Pancreas (tissue), 10 donors: ENCODE measurements around the gene CHCHD1. TPM values are rescaled to one million over a fixed set of nuclear protein-coding genes. Genes with fewer than 3 reads are reported as not detected.
"Not testable (repeated sequence)": the region's sequence is repeated elsewhere in the genome, so short reads cannot be mapped to it uniquely, and the experiment has no call there.

Experiments used
- ATAC-seq, 4 donors: fragments of 200-7000 bp; cut with Tn5 transposase; one replicate each; pipeline versions ENCODE4 v1.8.0 to v1.9.1; 2020; ENCODE audit warnings: mild to moderate bottlenecking in 4 of 4, moderate library complexity in 4 of 4
- DNase-seq, 6 donors: peaks; one replicate each; pipeline ENCODE4 v3.0.0-alpha.2; 2020
- FAIRE-seq: peaks from 2 replicates; lab custom pipeline; 2012; peaks lifted over from hg19 to GRCh38; lab: Jason Lieb, UNC
- H3K27ac ChIP-seq, 4 donors: fragments of 200-600 bp; sonication (generic); 1 replicate in 3 of 4; 2 replicates in 1 of 4; pipeline versions ENCODE4 v1.5.0 to v1.8.0; 2020
- H3K27me3 ChIP-seq, 4 donors: fragments of 200-600 bp; one replicate each; pipeline ENCODE4 v1.8.0; 2021
- H3K36me3 ChIP-seq, 3 donors: fragments of 200-600 bp; sonication (generic) in 1 of 3; one replicate each; pipeline versions ENCODE4 v1.5.0 to v1.8.0; 2020 to 2021
- H3K4me1 ChIP-seq, 3 donors: fragments of 200-600 bp; one replicate each; pipeline ENCODE4 v1.8.0; 2021
- H3K4me3 ChIP-seq, 4 donors: fragments of 200-600 bp; sonication (generic) in 2 of 4; one replicate each; pipeline versions ENCODE4 v1.5.0 to v1.8.0; 2020 to 2021
- H3K9me3 ChIP-seq, 4 donors: fragments of 200-600 bp; one replicate each; pipeline ENCODE4 v1.8.0; 2021
- CTCF ChIP-seq, 4 donors: fragments of 200-600 bp; sonication (generic) in 3 of 4; IDR thresholded peaks; one replicate each; pipeline versions ENCODE4 v1.5.0 to v1.8.0; 2021; ENCODE audit warnings: antibody characterized with exemption in 4 of 4
- WGBS, 2 donors: extraction: QIAGEN DNeasy Blood & Tissue Kit; methylation state at CpG; one replicate each; pipeline ENCODE4 v1.1.7; 2013; 5-methylcytosine and 5-hydroxymethylcytosine counted together
- intact Hi-C, 3 donors: fragments of 100-400 bp; cut with DNase I; formaldehyde crosslinking; loops; one replicate each; pipeline versions ENCODE4 v1.11.1 to v1.14.2; 2022
- polyA plus RNA-seq, 2 donors: library from polyadenylated mRNA; stranded (reverse); fragments of 200-250 nt; gene quantifications; one replicate each; pipeline ENCODE4 v1.2.3, GENCODE V29; 2013
- total RNA-seq, 6 donors: library from RNA; stranded (reverse); fragmentation: NEBNext Ultra II Directional in 4 of 6; extraction: Animal tissue kit (Norgen Biotek cat#: 25700) in 4 of 6; gene quantifications; one replicate each; pipeline versions ENCODE4 v1.2.1 to v1.2.4, GENCODE V29; 2021 to 2023
- donor health status: healthy with polysubstance abuse.
- donor health status: DM: no; HTN: no; CAD: no; lungs with moderate emphysema.
- donor health status: DM: no; HTN: no; CAD: no.
- donor health status: control.
- donor health status: control.
- donor health status: Bipolar disorder and iron deficiency.
- donor health status: DM: yes; HTN: yes; CAD: no.
- donor health status: DM: no; HTN: no; CAD: no.
- donor health status: DM: no; HTN: no; CAD: no.
- donor health status: DM: yes; HTN: yes; CAD: no.

Gene CHCHD1
- total and polyA plus RNA-seq, 8 donors: 4.4 to 31.7 (median 8.3) TPM

- H3K27ac ChIP-seq: no peak overlapping the region
- intact Hi-C loops: no loop called here
- H3K27me3 ChIP-seq: no peaks in the 10 kb centered on the region
- ATAC-seq (no peak), FAIRE-seq (no peak), DNase-seq (peak in 2 of 6 donors; percentile 38 to 52)
- TF ChIP-seq CTCF (IDR thresholded peaks at IDR 0.05): no peak
- H3K4me1 ChIP-seq: peaks cover 0 to 7% (median 7%) of the 10 kb centered on the region in 3 donors
- H3K9me3 ChIP-seq: no peaks in the 10 kb centered on the region
- peaks cover 0 to 12% (median 0%) of the 10 kb centered on the region in 3 donors for H3K36me3 ChIP-seq
- 81% methylated on average over 5 of the region's 5 CpGs for WGBS, 2 donors
- no peak overlapping the region for H3K4me3 ChIP-seq
Observed at GRCh38 chr10:73734796-73735305, 47.0 kb upstream of the CHCHD1 start.

DNA sequence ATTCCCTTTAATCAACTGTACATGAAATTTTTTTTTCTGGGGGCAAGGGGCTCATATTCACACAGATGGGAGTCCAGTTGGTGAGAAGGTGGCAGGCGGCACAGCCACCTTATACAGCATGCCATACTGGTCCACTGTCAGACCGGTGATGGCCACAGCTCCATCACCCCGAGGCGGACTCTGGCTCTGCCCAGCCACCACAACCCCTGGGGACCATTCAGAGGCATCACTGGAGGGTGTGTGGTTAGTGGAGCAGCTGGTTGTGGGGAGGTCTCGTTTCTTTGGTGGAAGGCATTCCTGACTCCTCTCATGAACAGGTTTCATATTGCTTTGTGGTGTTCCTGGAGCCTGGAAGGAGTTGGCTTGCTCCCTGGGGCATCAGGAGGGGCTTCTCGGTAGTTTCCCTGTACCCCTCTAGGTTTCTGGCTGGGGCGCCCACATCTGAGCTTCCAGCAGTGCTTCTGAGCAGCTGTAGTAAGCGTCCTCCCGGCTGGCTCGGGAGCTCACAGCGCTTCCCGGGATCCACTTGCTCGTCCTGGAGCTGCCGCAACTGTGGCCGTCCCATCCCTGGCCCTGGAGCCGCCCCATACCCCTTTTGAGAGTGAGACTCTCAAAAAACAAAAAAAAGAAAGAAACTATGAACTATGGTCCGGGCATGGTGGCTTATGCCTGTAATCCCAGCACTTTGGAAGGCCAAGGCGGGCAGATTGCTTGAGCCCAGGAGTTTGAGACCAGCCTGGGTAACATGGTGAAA is 41.2 kb upstream of the CHCHD1 start:
- H3K27ac ChIP-seq, ATAC-seq, FAIRE-seq, H3K36me3 ChIP-seq, H3K9me3 ChIP-seq, H3K4me3 ChIP-seq, DNase-seq, H3K27me3 ChIP-seq, intact Hi-C loops: not testable (repeated sequence)
- peaks cover 5 to 18% (median 9%) of the 10 kb centered on the region in 3 donors for H3K4me1 ChIP-seq
- 96 to 97% methylated on average over 17 to 18 of the region's 18 CpGs for WGBS, 2 donors

DNA sequence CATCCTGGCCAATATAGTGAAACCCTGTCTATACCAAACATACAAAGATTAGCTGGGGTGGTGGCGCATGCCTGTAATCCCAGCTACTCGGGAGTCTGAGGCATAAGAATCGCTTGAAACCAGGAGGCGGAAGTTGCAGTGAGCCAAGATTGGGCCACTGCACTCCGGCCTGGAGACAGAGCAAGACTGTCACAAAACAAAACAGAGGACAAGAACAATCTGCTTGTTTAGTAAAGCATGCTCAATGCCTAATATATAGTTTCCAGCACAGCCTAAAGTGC is 39.5 kb upstream of the CHCHD1 start:
- FAIRE-seq: no peak
- WGBS, 2 donors: 93% methylated on average over 5 of the region's 5 CpGs
- no peak overlapping the region for H3K4me3 ChIP-seq
- intact Hi-C loops: no loop called here
- H3K27ac ChIP-seq: no peak overlapping the region
- TF ChIP-seq CTCF (IDR thresholded peaks at IDR 0.05): no peak
- peaks cover 5 to 25% (median 9%) of the 10 kb centered on the region in 3 donors for H3K4me1 ChIP-seq
- no peak for DNase-seq
- ATAC-seq: no peak
- H3K27me3 ChIP-seq: no peaks in the 10 kb centered on the region
- peaks cover 0 to 8% (median 0%) of the 10 kb centered on the region in 3 donors for H3K36me3 ChIP-seq
- H3K9me3 ChIP-seq: no peaks in the 10 kb centered on the region

GRCh38 chr10:73743327-73743904 is 38.4 kb upstream of the CHCHD1 start:
- TF ChIP-seq CTCF (IDR thresholded peaks at IDR 0.05): no peak
- Histone ChIP-seq H3K27me3 (no peaks in the 10 kb centered on the region), H3K4me3 (peak overlapping the region; percentile 84 to 90 (median 88)), H3K9me3 (no peaks in the 10 kb centered on the region), H3K36me3 (peaks cover 0 to 15% (median 7%) of the 10 kb centered on the region in 3 donors), H3K27ac (peak overlapping the region; percentile 78 to 94 (median 90)), H3K4me1 (peaks cover 5 to 25% (median 9%) of the 10 kb centered on the region in 3 donors)
- FAIRE-seq: no peak
- intact Hi-C loops: no loop called here
- 32 to 35% methylated on average over 6 of the region's 6 CpGs for WGBS, 2 donors
- DNase-seq: no peak
- ATAC-seq: peak in 3 of 4 donors; percentile 3 to 16 (median 9)

GRCh38 chr10:73743905-73744663 is 37.8 kb upstream of the CHCHD1 start, which contains the start of gene SEC24C:
Gene SEC24C, plus strand, starts transcription at chr10:73744372. Its CDS starts 2,461 bp downstream, at chr10:73746833.
- Histone ChIP-seq H3K36me3 (peaks cover 0 to 19% (median 7%) of the 10 kb centered on the region in 3 donors), H3K4me3 (peak within 1 kb of the TSS; percentile 84 to 90 (median 88)), H3K9me3 (no peaks in the 10 kb centered on the region), H3K27ac (peak within 1 kb of the TSS; percentile 78 to 94 (median 90)), H3K4me1 (peaks cover 5 to 29% (median 9%) of the 10 kb centered on the region in 3 donors), H3K27me3 (no peaks in the 10 kb centered on the region)
- intact Hi-C loops: no loop called here
- TF ChIP-seq CTCF (IDR thresholded peaks at IDR 0.05): no peak
- DNase-seq (peak; percentile 92 to 98 (median 96)), FAIRE-seq (peak; percentile 60), ATAC-seq (peak; percentile 93 to 97 (median 96))
- 0% methylated on average over 36 of the region's 36 CpGs for WGBS, 2 donors
